ENCODE data around the gene KDM1B.

- TF ChIP-seq CTCF (IDR thresholded peaks at IDR 0.05) (no peak), ZFX (IDR thresholded peaks at IDR 0.05; ENCODE audit: borderline replicate concordance) (no peak)
Observed at GRCh38 chr6:18206591-18206990, 51.4 kb downstream of the KDM1B start.

Measured in 22Rv1 (cell line).